NCI-H2107 treated with DMSO at 0.1 percent for 48 hours (cell line): ENCODE results near the gene PER3.

Experiments
- DNase-seq: peaks from one replicate; lab custom pipeline; 2025; ENCODE audit not compliant: unreplicated experiment; lab: John Stamatoyannopoulos, UW

PER3 gene

GRCh38 chr1:7783826-7784491, at the start of gene PER3:
PER3 (plus strand) TSS chr1:7784291; CDS start chr1:7784878, 587 bp downstream.
- DNase-seq, result no peak

GRCh38 chr1:7738044-7738443, 46.0 kb upstream of the PER3 start:
- no peak for DNase-seq

DNA sequence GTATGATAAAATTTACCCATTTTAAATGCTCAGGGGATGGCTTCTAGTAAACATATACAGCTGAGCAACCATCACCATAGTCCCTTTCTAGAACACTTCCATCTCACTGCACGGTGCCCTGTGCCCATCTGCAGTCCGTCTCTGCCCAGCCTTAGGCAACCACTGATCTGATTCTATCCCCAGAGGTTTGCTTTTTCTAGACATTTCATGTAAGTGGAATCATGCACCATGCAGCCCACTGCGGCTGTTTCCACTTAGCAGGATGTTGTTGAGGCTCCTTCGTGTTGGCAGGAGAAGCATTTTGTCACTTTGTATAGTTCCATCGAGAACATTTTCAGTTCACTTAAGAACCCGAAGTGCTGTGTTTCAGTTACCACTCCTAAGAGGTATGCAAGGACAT, 40.7 kb upstream of the PER3 start:
- no peak for DNase-seq

DNA sequence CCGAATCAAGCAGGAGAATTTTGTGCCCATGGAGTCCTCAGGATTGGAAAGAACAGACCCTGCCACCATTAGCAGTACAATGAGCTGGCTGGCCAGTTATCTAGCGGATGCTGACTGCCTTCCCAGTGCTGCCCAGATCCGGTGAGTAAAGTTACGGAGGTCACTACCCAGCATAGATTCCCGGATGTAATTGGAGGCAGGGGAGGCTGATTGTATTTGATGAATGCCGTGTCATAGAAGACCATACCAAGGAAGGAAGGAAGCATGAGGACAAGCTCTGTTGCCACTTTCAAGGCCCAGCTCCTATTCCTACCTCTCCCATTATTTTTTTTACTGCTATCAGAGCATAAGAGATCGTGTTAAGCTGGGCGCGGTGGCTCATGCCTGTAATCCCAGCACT, 39.2 kb upstream of the PER3 start:
- no peak for DNase-seq

DNA sequence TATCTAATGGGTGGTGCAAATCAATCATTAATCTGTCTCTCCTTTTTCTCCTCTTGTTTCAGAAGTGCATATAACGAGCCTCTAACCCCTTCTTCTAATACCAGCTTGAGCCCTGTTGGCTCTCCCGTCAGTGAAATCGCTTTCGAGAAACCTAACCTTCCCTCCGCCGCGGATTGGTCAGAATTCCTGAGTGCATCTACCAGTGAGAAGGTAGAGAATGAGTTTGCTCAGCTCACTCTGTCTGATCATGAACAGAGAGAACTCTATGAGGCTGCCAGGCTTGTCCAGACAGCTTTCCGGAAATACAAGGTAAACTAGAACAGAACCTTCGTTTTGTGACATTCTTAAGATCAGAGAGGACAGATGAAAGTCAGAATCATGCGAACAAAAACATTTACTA, 38.3 kb upstream of the PER3 start:
- DNase-seq, result no peak

- no peak for DNase-seq
Observed at GRCh38 chr1:7747605-7748004, 36.5 kb upstream of the PER3 start.

GRCh38 chr1:7749126-7749525, 35.0 kb upstream of the PER3 start:
- DNase-seq, result no peak

GRCh38 chr1:7751174-7751573, 32.9 kb upstream of the PER3 start:
- DNase-seq, result no peak

DNA sequence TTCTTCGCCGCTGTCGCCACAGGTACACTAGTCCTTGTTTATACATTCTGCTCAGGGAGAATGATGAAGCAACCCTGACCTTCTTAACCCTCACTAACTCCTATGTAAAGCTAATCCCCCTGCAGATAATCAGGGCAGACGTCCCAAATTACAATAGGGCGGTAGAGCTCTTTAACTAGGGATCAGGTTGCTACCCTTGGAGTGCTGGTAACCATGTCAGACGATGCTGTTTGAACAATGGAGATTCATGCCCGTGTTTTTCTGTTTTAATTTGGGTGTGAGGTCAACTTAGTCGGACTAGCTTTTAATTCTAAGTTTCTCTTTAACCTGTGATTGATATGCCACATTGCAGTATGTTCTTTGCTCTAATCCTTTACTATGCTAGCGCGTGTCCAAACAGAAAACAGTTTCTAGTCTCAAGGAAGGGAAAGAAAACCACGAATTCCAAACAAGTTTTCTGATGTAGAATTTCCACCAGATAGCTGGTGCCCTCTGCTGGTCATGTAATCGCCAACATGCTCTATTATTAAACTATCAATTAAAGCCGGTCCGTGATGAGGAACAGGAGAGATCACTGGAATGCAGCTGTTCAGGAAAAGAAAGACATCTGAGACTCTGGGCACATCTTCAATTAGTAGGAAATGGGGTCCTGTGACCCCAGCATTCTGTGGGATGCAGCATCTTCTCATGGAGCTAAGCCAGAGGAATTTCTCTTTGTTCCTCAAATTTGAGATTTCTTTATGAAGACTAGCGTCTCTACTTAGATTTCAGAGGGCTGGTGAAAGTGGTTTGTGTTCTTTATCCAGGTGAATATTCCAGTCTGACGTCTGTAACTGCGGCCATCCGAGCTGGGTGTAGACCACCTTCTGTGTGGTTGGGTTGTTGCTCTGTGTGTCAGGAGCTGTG, 31.3 kb upstream of the PER3 start:
- DNase-seq, result peak; percentile 17

- no peak for DNase-seq
Observed at GRCh38 chr1:7753641-7754040, 30.4 kb upstream of the PER3 start.

DNA sequence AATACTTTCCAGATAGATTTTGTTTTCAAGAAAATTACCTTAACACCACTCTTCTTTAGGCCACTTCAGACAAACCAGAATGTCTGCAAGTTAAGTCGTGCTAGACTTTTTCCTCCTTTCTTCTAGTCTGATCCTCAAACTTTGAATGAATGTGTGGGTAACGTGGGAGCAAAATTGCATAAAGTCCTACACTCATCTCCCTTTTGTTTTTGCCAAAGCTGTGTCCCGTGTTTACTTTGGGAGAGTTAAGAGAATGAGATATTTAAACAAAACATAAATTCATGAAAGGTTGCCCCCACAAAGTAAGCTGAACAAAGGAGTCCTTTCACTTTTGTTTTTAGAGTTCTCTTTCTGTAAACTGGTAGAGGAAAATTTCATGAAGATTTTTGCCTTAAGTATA, 29.9 kb upstream of the PER3 start:
- DNase-seq, result no peak

GRCh38 chr1:7755448-7755847, 28.6 kb upstream of the PER3 start:
- no peak for DNase-seq

- DNase-seq, result no peak
Observed at GRCh38 chr1:7760245-7760644, 23.8 kb upstream of the PER3 start.

- DNase-seq, result no peak
Observed at GRCh38 chr1:7761103-7761502, 23.0 kb upstream of the PER3 start.

GRCh38 chr1:7767176-7767575, 16.9 kb upstream of the PER3 start:
- DNase-seq, result no peak

- DNase-seq, result no peak
Observed at GRCh38 chr1:7768583-7768982, 15.5 kb upstream of the PER3 start.

DNA sequence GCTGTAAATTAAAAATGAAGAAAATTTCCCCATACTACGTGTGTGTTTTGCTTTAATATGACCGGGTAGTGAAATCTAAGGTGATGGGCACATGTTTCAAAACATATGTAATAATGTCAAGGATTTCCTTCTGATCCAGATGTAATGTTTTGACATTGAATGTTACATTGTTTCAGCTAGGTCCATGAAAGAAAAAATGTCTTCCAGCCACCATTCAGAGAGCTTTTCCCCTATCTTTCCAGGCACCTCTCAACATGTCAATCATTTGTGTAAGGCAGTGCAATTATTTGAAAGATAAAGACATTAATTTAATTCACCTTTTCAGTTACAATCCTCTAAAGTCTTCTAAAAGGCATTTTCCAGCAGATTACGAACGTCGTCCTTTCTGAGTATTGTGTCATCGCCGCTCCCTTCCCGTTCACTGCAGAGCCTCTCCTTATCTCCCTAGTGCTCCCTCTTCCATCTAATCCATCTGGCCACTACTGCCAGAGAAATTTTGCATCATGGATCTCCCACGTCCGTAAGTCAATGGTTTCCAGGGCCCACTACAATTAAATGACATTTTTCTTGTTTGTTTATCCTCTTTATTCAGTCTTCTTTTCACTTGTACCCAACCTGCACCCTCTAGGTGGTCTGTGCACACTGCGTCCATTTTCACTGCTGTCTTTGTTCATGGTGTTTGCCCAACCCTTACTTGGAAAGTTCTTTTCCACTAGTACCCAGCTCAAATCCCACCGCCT, 14.2 kb upstream of the PER3 start:
- no peak for DNase-seq

DNA sequence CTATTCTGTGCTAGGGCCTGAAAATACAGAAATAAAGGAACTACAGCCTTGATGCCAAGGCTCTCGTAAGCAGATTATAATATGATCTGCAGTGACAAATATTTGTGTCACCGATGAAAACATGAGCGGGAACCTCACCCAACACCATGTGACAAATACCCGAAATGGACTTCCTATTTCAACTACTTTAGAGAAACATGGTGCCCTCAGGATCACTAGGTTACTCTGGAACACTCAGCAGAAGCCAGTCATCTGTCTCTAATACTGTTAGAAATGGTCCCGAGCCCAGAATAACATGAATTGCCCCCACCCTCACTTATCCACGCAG, 13.5 kb upstream of the PER3 start:
- no peak for DNase-seq

DNA sequence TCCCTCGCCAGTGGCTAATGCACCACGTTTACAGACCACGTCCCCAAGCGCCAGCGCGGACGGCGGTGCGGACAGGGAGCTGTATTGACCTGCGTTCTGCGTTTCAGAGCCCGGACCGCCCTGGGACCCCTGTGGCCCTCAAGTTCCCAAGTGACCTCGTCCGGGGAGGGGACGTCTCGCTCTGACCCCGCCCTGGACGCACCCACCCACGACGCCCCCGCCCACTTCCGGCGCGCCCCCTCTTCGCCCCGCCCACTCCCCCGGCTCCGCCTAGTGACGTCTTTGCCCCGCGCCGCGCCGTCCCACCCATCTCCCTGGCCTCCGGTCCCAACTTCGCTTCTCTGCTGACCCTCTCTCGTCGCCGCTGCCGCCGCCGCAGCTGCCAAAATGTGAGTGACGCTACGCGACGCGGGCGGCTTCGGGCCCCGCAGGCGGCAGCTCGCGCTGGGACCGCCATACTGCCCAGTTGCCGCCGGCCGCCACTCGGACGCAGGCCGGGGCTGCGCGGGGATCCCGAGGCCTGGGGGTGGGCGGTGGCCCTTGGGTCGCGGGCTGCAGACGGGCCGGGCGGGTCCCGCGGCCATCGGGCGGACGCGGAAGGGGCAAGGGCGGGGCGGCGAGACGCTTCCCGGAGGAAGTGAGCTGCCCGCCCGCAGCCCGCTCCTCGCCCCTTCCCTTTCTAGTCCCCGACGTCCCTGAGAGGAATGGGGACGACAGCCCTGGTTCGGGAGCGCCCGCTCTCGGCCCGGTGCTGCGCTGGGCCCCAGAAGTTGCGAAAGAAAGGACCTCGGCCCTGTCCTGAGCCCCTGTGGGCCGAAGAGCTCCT, 12.9 kb upstream of the PER3 start, which contains the start of gene VAMP3:
Gene VAMP3, plus strand, starts transcription at position 300 of the 826 bp plus-strand sequence. Its CDS starts 88 bp downstream, at position 388.
- no peak for DNase-seq

- no peak for DNase-seq
Observed at GRCh38 chr1:7771823-7772299, 12.2 kb upstream of the PER3 start.

DNA sequence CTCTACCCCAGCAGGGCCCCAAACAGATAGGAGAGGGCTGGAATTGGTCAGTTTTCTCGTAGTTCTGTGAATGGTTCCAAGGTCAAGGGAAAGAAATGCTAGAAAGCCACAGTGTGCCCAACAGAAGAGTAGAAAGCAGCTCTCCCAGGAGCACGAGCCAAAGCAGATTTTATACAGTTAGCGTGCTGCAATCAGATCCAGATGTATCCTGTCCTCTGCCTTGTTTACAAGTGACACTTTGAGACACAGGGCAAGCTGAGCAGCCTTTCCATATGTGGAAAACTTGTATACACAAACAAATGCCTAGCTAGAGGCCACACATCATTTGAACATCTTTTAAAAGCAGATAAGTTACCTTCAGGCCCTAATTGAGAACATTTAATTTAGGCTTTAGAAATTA, 6.5 kb upstream of the PER3 start:
- no peak for DNase-seq
